ENCODE measurements around the gene STIM2.

DNA sequence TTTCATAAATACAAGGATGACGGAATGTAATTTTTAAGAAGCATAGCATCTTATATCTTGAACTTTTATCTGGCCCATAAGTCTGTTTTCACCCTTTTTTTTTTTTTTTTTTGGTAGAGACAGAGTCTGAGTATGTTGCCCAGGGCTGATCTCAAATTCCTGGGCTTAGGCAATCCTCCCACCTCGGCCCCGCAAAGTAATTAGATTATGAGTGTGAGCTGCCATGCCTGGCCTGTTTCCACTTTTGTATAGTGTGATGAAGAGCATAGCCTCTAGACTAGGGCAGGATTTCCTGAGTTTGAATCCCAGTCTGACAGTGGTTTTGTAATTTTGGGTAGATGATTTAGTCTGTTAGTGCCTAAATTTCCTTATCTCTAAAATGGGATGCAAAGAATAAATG lies 11.0 kb downstream of the STIM2 start:
- TF ChIP-seq, protein P1, sequence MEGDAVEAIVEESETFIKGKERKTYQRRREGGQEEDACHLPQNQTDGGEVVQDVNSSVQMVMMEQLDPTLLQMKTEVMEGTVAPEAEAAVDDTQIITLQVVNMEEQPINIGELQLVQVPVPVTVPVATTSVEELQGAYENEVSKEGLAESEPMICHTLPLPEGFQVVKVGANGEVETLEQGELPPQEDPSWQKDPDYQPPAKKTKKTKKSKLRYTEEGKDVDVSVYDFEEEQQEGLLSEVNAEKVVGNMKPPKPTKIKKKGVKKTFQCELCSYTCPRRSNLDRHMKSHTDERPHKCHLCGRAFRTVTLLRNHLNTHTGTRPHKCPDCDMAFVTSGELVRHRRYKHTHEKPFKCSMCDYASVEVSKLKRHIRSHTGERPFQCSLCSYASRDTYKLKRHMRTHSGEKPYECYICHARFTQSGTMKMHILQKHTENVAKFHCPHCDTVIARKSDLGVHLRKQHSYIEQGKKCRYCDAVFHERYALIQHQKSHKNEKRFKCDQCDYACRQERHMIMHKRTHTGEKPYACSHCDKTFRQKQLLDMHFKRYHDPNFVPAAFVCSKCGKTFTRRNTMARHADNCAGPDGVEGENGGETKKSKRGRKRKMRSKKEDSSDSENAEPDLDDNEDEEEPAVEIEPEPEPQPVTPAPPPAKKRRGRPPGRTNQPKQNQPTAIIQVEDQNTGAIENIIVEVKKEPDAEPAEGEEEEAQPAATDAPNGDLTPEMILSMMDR (IDR thresholded peaks at IDR 0.05; ENCODE audit: extremely low read depth in 1 of 2, insufficient read depth in 1 of 2, low read depth in 1 of 2, low read length in 2 of 2) = no peak
- TF ChIP-seq POLR2A (IDR thresholded peaks at IDR 0.05; ENCODE audit: low read depth, low read length) (no peak), POLR2AphosphoS5 (IDR thresholded peaks at IDR 0.05; ENCODE audit: insufficient read depth, low read depth, low read length) (no peak)

Data from endothelial cell of umbilical vein (primary cell).